K562 (cell line): ENCODE results near the gene TBL1XR1.

Experiments used
- JUN ChIP-seq, 2 experiments: sonication (generic) in 1 of 2; formaldehyde crosslinking in 1 of 2; IDR thresholded peaks; 2 replicates each; pipeline versions ENCODE4 v1.6.1 to v1.8.0; 2012 to 2022; ENCODE audit warnings: borderline replicate concordance in 2 of 2, mild to moderate bottlenecking in 2 of 2, improper control_type of control experiment in 1 of 2, low read depth in 1 of 2, low read length in 1 of 2, missing genetic modification reagents in 1 of 2
- MAFF ChIP-seq: IDR thresholded peaks from 2 replicates; pipeline ENCODE4 v1.6.1; 2012; ENCODE audit warnings: low read length, improper control_type of control experiment
- MAFK ChIP-seq: IDR thresholded peaks from 2 replicates; pipeline ENCODE4 v1.6.1; 2011; ENCODE audit warnings: low read length, improper control_type of control experiment
- PHF21A ChIP-seq: fragments of 450-650 bp; IDR thresholded peaks from 2 replicates; pipeline ENCODE4 v1.6.1; 2017; ENCODE audit warnings: low read depth, borderline replicate concordance
- POLR3A ChIP-seq: IDR thresholded peaks from 2 replicates; pipeline ENCODE4 v1.6.1; 2011; ENCODE audit warnings: borderline replicate concordance, mild to moderate bottlenecking, moderate library complexity; ENCODE audit not compliant: insufficient read length, insufficient read depth; ENCODE audit errors: extremely low read depth
- SMARCA5 ChIP-seq: fragments of 450-650 bp; IDR thresholded peaks from 2 replicates; pipeline ENCODE4 v1.6.1; 2016
- SP1 ChIP-seq: sonication (generic); formaldehyde crosslinking; IDR thresholded peaks from 2 replicates; pipeline ENCODE4 v1.8.1; 2022; ENCODE audit warnings: mild to moderate bottlenecking, missing genetic modification reagents
- ZNF121 ChIP-seq: sonication (generic); formaldehyde crosslinking; conservative IDR thresholded peaks from 2 replicates; pipeline ENCODE4 v1.8.0; 2022; ENCODE audit warnings: missing genetic modification reagents
- ZNF699 ChIP-seq: fragments of 250-450 bp; sonication (Bioruptor Pico); IDR thresholded peaks from 2 replicates; pipeline ENCODE4 v1.8.0; 2021; ENCODE audit warnings: mild to moderate bottlenecking, moderate library complexity; ENCODE audit not compliant: insufficient replicate concordance
- TF ChIP-seq, protein P1 (sequence below): fragments of 450-650 bp; conservative IDR thresholded peaks from 2 replicates; pipeline ENCODE4 v1.6.1; 2016; ENCODE audit warnings: missing genetic modification characterization, low read depth, mild to moderate bottlenecking, control low read depth, missing compliant biosample characterization
- TF ChIP-seq, protein P2 (sequence below), 3 experiments: IDR thresholded peaks in 2 of 3; conservative IDR thresholded peaks in 1 of 3; 2 replicates each; pipeline ENCODE4 v1.5.1; 2011 to 2012; ENCODE audit warnings: low read length in 3 of 3, mild to moderate bottlenecking in 3 of 3, control low read depth in 2 of 3, improper control_type of control experiment in 1 of 3, inconsistent platforms in 1 of 3, low read depth in 1 of 3, mixed read lengths in 1 of 3, moderate library complexity in 1 of 3; ENCODE audit not compliant: insufficient read depth in 2 of 3
- TF ChIP-seq, protein P3 (sequence below): IDR thresholded peaks from 2 replicates; pipeline ENCODE4 v1.6.1; 2011; ENCODE audit warnings: borderline replicate concordance, low read depth, mild to moderate bottlenecking, moderate library complexity, low read length; ENCODE audit not compliant: insufficient read depth, poor library complexity, severe bottlenecking
- TF ChIP-seq, protein P4 (sequence below): fragments of 450-650 bp; formaldehyde crosslinking; IDR thresholded peaks from 2 replicates; pipeline ENCODE4 v1.4.0; 2022; ENCODE audit warnings: missing genetic modification characterization

DNA sequence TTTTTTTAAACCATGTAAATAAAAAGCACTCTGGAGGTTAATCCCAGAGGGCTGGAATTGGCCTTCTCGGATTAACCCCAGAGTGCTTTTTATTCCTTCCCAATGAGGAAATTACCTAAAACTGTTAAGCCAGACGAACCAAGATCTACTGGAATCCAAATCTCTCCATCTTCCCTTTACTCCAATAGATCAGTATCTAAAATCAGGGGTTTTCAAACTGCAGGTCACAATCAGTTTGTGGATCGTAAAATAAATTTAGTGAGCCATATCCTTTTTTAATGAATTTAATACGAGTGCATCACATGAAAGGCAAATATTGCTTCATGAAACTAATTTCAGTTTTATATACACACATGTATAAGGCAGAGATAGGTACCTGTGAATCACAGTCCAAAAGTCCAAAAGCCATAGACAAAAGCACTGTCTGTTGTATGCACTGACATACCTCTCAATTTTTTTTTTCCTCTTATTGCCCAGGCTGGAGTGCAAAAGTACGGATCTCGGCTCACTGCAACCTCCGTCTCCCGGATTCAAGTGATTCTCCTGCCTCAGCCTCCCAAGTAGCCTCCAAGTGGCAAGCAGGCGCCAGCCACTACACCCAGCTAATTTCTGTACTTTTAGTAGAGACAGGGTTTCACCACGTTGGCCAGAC lies 61.3 kb downstream of the TBL1XR1 start:
- TF ChIP-seq, protein P1, sequence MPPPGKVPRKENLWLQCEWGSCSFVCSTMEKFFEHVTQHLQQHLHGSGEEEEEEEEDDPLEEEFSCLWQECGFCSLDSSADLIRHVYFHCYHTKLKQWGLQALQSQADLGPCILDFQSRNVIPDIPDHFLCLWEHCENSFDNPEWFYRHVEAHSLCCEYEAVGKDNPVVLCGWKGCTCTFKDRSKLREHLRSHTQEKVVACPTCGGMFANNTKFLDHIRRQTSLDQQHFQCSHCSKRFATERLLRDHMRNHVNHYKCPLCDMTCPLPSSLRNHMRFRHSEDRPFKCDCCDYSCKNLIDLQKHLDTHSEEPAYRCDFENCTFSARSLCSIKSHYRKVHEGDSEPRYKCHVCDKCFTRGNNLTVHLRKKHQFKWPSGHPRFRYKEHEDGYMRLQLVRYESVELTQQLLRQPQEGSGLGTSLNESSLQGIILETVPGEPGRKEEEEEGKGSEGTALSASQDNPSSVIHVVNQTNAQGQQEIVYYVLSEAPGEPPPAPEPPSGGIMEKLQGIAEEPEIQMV (tag), result no peak
- no peak for TF ChIP-seq JUN (IDR thresholded peaks at IDR 0.05; ENCODE audit: borderline replicate concordance, low read depth, low read length)
- TF ChIP-seq JUN (CRISPR knock-in tag; IDR thresholded peaks at IDR 0.05; ENCODE audit: borderline replicate concordance), result no peak
- TF ChIP-seq ZNF121, result no peak
- TF ChIP-seq, protein P2, sequence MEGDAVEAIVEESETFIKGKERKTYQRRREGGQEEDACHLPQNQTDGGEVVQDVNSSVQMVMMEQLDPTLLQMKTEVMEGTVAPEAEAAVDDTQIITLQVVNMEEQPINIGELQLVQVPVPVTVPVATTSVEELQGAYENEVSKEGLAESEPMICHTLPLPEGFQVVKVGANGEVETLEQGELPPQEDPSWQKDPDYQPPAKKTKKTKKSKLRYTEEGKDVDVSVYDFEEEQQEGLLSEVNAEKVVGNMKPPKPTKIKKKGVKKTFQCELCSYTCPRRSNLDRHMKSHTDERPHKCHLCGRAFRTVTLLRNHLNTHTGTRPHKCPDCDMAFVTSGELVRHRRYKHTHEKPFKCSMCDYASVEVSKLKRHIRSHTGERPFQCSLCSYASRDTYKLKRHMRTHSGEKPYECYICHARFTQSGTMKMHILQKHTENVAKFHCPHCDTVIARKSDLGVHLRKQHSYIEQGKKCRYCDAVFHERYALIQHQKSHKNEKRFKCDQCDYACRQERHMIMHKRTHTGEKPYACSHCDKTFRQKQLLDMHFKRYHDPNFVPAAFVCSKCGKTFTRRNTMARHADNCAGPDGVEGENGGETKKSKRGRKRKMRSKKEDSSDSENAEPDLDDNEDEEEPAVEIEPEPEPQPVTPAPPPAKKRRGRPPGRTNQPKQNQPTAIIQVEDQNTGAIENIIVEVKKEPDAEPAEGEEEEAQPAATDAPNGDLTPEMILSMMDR (IDR thresholded peaks at IDR 0.05 in 2 of 3, conservative IDR thresholded peaks at IDR 0.05 in 1 of 3; ENCODE audit: insufficient read depth in 2 of 3, low read depth in 1 of 3, low read length in 3 of 3), result no peak
- TF ChIP-seq, protein P3, sequence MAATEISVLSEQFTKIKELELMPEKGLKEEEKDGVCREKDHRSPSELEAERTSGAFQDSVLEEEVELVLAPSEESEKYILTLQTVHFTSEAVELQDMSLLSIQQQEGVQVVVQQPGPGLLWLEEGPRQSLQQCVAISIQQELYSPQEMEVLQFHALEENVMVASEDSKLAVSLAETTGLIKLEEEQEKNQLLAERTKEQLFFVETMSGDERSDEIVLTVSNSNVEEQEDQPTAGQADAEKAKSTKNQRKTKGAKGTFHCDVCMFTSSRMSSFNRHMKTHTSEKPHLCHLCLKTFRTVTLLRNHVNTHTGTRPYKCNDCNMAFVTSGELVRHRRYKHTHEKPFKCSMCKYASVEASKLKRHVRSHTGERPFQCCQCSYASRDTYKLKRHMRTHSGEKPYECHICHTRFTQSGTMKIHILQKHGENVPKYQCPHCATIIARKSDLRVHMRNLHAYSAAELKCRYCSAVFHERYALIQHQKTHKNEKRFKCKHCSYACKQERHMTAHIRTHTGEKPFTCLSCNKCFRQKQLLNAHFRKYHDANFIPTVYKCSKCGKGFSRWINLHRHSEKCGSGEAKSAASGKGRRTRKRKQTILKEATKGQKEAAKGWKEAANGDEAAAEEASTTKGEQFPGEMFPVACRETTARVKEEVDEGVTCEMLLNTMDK, result no peak
- TF ChIP-seq MAFF, result no peak
- no peak for TF ChIP-seq PHF21A
- TF ChIP-seq, protein P4, sequence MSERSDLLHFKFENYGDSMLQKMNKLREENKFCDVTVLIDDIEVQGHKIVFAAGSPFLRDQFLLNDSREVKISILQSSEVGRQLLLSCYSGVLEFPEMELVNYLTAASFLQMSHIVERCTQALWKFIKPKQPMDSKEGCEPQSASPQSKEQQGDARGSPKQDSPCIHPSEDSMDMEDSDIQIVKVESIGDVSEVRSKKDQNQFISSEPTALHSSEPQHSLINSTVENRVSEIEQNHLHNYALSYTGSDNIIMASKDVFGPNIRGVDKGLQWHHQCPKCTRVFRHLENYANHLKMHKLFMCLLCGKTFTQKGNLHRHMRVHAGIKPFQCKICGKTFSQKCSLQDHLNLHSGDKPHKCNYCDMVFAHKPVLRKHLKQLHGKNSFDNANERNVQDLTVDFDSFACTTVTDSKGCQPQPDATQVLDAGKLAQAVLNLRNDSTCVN (CRISPR knock-in tag), result no peak
- no peak for TF ChIP-seq SP1 (CRISPR knock-in tag)
- no peak for TF ChIP-seq POLR3A
- no peak for TF ChIP-seq SMARCA5
- TF ChIP-seq MAFK, result no peak
- no peak for TF ChIP-seq ZNF699 (CRISPR knock-in tag)
